Suprapubic skin (tissue), 4 donors: ENCODE measurements around the gene OR10A6.

Source experiments
- CTCF ChIP-seq, 2 donors: fragments of 200-600 bp in 1 of 2; fragments of 450-650 bp in 1 of 2; sonication (generic) in 1 of 2; IDR thresholded peaks; one replicate each; pipeline ENCODE4 v1.5.1; 2016 to 2019; ENCODE audit warnings: antibody characterized with exemption in 2 of 2, mild to moderate bottlenecking in 1 of 2, moderate library complexity in 1 of 2
- EP300 ChIP-seq: sonication (generic); formaldehyde crosslinking; IDR thresholded peaks from one replicate; pipeline ENCODE4 v1.6.1; 2017; ENCODE audit warnings: antibody characterized with exemption
- POLR2A ChIP-seq, 2 donors: fragments of 450-650 bp; IDR thresholded peaks; one replicate each; pipeline ENCODE4 v1.6.1; 2017; ENCODE audit warnings: antibody characterized with exemption in 2 of 2, mild to moderate bottlenecking in 2 of 2, moderate library complexity in 2 of 2
- POLR2AphosphoS5 ChIP-seq, 3 donors: sonication (generic); formaldehyde crosslinking; IDR thresholded peaks; one replicate each; pipeline ENCODE4 v1.6.1; 2017; ENCODE audit warnings: antibody characterized with exemption in 3 of 3

GRCh38 chr11:7977232-7977917 lies 46.3 kb upstream of the OR10A6 start:
- TF ChIP-seq POLR2AphosphoS5 (IDR thresholded peaks at IDR 0.05), result no peak
- TF ChIP-seq CTCF (IDR thresholded peaks at IDR 0.05), result no peak
- no peak for TF ChIP-seq EP300
- TF ChIP-seq POLR2A (IDR thresholded peaks at IDR 0.05), result no peak
